Measurements from ENCODE around the gene ENOX1. TPM values are rescaled to one million over a fixed set of nuclear protein-coding genes. Genes with fewer than 3 reads are reported as not detected.

The ENOX1 gene
- total RNA-seq, 4 donors from 2014 or later = 2.2 to 8.9 (median 6.2) TPM

DNA sequence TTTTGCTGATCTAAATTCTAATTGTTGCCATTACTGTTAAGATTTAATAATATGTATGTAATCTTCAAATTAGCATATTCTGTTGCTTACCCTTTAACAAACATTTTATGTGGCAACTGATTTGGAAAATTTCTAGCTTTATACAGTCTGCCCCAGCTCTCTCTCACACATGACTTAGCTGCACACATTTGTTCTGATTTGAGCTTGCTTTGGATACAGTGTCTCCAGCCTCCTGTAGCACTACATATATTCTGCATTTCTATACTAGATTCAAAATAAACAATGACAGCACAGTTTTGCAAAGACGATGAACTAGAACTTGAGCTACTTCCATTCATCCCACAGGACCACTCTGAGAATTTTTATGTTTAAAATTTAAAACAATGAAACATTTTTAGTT lies 508.6 kb downstream of the ENOX1 start:
- ATAC-seq (ENCODE audit: low FRiP score) = no peak
- DNase-seq (ENCODE audit: low spot score) = no peak
- TF ChIP-seq, protein P1, sequence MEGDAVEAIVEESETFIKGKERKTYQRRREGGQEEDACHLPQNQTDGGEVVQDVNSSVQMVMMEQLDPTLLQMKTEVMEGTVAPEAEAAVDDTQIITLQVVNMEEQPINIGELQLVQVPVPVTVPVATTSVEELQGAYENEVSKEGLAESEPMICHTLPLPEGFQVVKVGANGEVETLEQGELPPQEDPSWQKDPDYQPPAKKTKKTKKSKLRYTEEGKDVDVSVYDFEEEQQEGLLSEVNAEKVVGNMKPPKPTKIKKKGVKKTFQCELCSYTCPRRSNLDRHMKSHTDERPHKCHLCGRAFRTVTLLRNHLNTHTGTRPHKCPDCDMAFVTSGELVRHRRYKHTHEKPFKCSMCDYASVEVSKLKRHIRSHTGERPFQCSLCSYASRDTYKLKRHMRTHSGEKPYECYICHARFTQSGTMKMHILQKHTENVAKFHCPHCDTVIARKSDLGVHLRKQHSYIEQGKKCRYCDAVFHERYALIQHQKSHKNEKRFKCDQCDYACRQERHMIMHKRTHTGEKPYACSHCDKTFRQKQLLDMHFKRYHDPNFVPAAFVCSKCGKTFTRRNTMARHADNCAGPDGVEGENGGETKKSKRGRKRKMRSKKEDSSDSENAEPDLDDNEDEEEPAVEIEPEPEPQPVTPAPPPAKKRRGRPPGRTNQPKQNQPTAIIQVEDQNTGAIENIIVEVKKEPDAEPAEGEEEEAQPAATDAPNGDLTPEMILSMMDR (IDR thresholded peaks at IDR 0.05) = no peak

DNA sequence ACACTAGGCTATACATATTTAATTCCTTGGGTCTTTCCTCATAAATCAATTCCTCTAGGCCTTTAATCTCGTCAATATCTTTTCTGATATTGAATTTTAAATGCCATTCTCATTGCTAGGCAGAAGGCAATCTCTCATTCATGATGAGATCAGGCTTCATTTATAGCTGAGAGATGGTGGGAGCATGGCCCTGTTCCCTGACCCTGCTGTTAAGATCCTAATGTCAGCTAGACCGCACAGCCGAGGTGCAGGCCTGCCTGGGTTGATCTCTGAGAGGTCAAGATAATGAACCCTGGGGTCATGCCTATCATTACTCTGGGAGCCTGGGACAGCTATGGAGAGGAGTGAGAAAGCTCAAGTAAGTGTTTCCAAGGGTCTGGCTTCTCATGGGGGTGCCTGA lies 509.6 kb downstream of the ENOX1 start:
- DNase-seq (ENCODE audit: low spot score) (no peak), ATAC-seq (ENCODE audit: low FRiP score) (no peak)
- TF ChIP-seq, protein P1 (IDR thresholded peaks at IDR 0.05) = no peak

DNA sequence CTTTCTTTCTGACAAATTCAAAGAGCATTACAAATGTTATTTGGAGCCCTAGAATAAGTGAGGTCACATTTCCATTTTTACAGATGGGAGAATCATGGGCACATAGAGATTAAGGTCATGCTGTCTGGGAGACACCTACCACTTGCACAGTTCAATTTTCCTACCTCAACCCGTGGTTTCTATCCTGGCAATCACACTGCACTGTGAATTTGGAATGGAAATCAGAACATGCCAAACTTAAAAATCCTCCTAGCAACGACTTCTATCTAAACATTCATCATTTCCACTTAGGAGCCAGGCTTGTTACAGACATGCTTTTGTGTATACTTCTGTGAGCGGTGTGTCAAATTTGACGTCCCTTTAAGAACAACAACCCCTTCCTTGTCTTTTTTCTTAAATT lies 511.9 kb downstream of the ENOX1 start:
- TF ChIP-seq, protein P1 (IDR thresholded peaks at IDR 0.05) = no peak
- ATAC-seq (ENCODE audit: low FRiP score) (no peak), DNase-seq (ENCODE audit: low spot score) (no peak)

DNA sequence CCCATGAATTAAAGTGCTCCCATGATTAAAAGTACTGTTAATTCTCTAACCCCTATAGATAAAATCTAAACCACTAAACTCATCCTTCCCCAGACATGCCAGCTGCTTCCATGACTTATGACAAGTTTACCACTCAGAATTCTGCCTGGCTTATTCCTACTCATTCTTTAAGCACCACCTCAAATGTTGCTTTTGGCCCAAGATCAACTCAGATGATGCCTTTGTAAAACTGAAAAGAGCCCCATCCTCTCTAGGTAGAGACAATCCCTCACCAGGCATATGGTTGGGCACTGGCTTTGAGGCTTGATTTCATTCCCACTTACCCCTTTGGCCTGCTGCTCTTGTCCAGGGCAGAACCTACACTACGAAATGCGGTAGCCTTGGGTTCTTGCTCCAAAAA lies 513.4 kb downstream of the ENOX1 start:
- no peak for ATAC-seq (ENCODE audit: low FRiP score)
- TF ChIP-seq, protein P1 (IDR thresholded peaks at IDR 0.05) = no peak
- DNase-seq (ENCODE audit: low spot score) = no peak

DNA sequence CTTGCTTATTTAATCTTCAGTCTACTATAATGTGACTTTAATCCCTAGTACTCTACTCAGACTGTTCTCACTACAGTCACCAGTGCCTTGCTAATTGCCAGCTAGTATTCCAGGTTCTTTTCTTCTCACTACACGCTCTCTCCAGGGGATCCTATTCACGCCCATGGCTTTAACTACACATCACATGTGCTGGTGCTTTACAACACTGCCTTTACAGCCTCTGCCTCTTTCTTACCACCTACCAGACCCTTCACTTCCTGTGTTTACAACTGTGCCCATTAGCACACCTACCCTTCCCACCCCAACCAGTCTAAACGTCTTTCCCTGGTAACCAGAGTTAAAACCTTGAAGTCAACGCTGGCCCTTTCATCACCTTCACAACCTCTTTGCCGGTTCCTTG lies 513.9 kb downstream of the ENOX1 start:
- TF ChIP-seq, protein P1 (IDR thresholded peaks at IDR 0.05) = no peak
- DNase-seq (ENCODE audit: low spot score) (no peak), ATAC-seq (ENCODE audit: low FRiP score) (no peak)

DNA sequence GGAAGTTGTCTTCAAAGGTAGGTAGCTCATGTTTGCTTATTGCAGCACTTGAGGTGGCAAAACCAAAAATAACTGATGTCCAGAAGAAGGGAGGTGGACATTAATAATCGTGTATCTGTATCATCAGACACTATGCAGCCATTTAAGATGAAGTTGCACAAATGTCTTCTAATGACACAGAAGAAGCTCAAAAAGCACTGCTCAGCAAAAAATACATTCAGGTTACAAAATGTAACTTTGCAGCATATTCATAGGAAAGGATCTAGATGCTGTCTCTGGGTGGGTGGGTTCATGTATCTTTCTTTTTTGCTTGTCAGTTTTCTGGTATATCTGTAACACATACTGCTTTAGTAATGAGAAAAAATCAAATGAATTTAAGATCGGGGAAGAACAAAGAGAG lies 515.6 kb downstream of the ENOX1 start:
- TF ChIP-seq, protein P1 (IDR thresholded peaks at IDR 0.05) = no peak
- ATAC-seq (ENCODE audit: low FRiP score) (no peak), DNase-seq (ENCODE audit: low spot score) (no peak)

DNA sequence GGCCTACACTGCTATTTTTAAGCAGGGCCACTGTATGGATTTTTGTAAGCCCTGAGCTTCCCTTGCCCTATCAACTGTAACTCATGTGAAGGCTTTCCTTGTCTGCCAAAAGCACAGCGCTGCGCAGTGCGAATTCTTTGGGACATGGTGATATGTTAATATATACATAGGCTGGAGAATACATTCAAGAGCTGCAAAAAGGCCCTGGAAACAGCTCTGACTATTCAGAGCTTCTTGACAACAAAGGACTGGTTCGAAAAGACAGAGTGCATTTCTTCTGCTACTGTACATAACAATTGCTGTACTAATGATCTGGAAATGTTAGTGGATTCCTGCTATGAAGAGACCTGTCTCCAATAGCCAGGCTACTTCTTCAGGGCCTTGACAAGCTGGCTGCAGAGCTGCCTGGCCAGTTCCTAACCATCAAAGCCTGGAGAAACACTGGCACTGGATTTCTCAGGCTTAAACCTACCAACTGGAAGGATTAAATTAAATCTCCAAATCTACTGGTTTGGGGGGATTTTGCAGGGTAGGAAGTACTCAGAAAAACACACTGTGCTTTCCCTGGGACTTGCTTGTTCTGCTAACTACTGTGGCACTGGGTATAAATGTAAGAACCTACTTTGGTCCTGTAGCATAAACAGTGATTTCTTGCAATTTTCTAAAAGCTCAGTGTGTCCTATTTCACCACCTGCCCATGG lies 516.5 kb downstream of the ENOX1 start:
- no peak for ATAC-seq (ENCODE audit: low FRiP score)
- TF ChIP-seq, protein P1 (IDR thresholded peaks at IDR 0.05) = no peak
- DNase-seq (ENCODE audit: low spot score) = no peak

Data from omental fat pad (tissue), 4 donors.